Measurements from ENCODE around the gene ISY1.
"Not testable (repeated sequence)": the region's sequence is repeated elsewhere in the genome, so short reads cannot be mapped to it uniquely, and the experiment has no call there.

The ISY1 gene

DNA sequence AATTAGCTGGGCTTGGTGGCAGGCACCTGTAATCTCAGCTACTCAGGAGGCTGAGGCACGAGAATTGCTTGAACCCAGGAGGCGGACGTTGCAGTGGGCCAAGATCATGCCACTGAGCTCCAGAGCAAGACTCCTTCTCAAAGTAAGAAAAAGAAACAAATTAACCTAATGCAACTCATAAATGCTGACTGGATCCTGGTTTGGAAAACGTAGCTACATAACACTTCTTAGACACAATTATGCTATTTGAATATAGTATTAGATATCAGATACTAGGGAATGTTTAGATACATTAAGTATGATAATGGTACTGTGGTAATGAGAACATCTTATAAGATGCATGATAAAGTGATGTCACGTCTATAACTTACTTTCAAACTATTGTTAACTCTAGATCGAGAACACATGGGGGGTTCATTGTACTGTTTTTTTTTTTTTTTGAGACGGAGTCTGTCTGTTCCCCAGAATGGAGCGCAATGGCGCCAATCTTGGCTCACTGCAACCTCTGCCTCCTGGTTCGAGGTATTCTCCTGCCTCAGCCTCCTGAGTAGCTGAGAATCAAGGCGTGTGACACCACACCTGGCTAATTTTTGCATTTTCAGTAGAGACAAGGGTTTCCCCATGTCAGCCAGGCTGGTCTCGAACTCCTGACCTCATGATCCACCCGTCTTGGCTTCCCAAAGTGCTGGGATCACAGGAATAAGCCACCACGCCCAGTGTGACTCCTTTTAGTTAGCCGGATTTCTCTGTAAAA is 5.9 kb upstream of the ISY1 start:
- DNase-seq (ENCODE audit: low read depth in 2 of 2), result no peak

DNA sequence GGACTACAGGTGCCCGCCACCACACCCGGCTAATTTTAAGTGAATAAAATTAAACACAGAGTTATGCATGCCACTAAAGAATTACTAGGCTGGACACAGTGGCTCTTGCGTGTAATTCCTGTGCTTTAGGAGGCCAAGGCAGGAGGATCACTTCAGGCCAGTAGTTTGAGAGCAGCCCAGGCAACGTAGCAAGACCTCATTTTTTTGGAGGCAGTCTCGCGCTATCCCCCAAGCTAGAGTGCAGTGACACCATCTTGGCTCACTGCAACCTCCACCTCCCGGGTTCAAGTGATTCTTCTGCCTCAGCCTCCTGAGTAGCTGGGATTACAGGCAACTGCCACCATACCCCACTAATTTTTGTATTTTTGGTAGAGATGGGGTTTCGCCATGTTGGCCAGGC is 4.7 kb upstream of the ISY1 start:
- not testable (repeated sequence) for DNase-seq (ENCODE audit: low read depth in 2 of 2)

DNA sequence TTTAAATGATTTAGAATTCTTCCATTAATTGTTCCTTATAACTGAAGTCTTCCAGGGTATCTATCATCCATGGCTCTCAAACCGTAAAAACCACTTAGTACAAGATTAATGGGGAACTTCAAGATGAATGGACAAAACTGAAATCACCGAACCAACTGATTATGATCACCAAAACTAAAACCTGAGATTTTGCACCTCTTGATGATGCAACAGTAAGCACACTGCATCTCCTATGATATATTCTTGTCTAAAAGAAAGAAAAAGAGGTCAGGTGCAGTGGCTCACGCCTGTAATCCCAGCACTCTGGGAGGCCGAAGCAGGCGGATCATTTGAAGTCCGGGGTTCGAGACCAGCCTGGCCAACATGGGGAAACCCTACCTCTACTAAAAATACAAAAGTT is 3.6 kb upstream of the ISY1 start:
- no peak for DNase-seq (ENCODE audit: low read depth in 2 of 2)

- DNase-seq (ENCODE audit: low read depth in 2 of 2), result no peak
Measured at GRCh38 chr3:129162729-129163579, 2.1 kb upstream of the ISY1 start.

GRCh38 chr3:129161860-129162271 is 1.0 kb upstream of the ISY1 start:
- no peak for DNase-seq (ENCODE audit: low read depth in 2 of 2)

- DNase-seq (ENCODE audit: low read depth in 2 of 2), result no peak
Measured at GRCh38 chr3:129144786-129145185, 16.1 kb downstream of the ISY1 start.

DNA sequence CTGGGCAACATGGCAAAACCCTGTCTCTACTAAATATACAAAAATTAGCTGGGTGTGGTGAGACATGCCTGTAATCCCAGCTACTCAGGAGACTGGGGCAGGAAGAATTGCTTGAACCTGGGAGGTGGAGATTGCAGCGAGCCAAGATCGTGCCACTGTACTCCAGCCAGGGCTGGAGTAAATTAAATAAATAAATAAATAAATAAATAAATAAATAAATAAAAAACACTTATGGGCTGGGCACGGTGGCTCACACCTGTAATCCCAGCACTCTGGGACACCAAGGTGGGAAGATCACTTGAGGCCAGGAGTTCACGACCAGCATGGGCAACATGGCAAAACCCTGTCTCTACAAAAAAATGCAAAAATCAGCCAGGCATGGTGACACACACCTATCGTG is 19.9 kb downstream of the ISY1 start:
- DNase-seq (ENCODE audit: low read depth in 2 of 2), result not testable (repeated sequence)

DNA sequence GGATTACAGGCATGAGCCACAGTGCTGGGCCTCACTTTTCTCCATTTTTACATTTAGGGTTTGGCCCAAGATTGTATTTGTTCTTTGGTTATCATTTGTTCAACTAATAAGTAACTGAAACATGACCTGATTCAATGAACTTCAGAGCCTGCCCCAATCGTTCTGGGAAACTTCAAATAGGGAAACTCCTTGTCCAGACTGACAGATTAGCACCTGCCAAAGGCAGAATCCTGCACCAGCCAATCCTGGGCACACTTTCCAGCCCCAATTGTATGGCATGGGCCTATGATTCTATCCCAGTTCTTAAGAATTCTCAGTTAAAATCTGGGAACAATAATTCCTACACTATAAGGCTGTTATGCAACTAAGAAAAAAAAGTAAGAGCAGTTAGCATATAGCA is 21.0 kb downstream of the ISY1 start:
- no peak for DNase-seq (ENCODE audit: low read depth in 2 of 2)

DNA sequence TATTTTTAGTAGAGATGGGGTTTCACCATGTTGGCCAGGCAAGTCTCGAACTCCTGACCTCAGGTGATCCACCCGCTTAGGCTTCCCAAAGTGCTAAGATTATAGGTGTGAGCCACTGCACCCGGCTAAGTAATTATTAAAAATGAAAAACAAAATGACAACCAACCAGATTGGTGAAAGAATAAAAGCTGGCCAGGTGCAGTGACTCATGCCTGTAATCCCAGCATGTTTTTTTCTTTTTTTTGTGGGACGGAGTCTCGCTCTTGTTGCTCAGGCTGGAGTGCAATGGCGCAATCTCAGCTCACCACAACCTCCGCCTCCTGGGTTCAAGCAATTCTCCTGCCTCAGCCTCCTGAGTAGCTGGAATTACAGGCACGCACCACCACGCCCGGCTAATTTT is 24.6 kb downstream of the ISY1 start:
- not testable (repeated sequence) for DNase-seq (ENCODE audit: low read depth in 2 of 2)

DNA sequence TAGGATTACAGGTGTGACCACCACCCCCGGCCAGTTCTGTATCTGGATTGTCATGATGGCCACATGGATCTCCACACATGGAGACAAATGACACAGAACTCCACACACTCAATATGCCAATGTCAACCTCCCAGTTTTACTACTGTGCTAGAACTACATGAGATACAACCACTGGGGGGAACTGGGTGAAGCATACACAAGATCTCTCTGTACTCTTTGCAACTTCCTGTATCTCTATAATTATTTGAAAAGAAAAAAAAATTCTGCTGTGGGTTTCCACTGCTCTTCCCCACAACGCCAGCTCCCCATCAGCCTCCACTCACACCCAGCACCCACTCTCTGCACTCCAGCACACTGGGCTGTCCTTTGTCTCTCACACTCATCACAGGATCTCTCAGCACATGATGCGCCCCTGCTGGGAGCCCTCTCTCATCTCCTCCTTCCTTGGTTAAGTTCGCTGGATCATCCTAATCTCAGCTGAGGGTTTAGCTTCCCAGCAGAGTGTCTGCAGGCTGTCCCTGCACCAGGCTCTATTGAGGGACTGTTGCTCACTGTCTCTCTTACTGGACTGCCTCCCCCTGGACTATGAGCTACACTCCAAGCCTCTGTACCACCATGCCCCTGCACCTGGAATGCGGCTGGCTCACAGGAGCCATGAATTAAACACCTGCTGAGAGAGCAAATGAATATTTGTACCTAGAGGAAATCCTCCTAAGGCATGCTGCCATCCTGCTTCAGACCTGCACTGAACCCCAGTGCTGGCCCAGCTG is 28.6 kb downstream of the ISY1 start:
- DNase-seq (ENCODE audit: low read depth in 2 of 2), result no peak

GRCh38 chr3:129131465-129132088 is 29.3 kb downstream of the ISY1 start:
- no peak for DNase-seq (ENCODE audit: low read depth in 2 of 2)

DNA sequence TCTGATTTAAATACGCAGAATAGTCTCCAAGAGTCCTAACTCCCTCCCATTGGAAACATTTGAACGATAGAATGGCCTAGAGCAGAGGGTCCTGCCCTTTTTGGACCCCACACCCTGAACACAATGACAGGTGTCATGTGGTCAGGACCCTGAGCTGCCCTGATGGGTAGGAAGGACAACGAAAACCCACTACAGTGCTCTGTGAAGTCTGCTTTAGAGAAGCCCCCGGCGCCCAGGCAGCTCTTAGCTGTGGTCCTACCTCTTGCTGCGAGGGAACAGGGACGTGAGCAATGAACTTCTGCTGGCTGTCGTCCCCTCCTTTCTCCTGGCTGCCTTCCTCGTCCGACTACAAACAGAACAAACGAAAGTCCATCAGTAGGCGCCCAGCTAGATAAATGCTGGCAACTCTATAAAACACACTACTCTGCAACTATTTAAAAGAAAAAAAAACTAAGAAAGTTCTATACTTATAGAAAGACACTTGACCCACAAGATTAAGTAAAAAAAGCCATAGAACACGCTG is 30.5 kb downstream of the ISY1 start:
- DNase-seq (ENCODE audit: low read depth in 2 of 2), result no peak

- DNase-seq (ENCODE audit: low read depth in 2 of 2), result no peak
Measured at GRCh38 chr3:129128357-129129155, 32.3 kb downstream of the ISY1 start.

DNA sequence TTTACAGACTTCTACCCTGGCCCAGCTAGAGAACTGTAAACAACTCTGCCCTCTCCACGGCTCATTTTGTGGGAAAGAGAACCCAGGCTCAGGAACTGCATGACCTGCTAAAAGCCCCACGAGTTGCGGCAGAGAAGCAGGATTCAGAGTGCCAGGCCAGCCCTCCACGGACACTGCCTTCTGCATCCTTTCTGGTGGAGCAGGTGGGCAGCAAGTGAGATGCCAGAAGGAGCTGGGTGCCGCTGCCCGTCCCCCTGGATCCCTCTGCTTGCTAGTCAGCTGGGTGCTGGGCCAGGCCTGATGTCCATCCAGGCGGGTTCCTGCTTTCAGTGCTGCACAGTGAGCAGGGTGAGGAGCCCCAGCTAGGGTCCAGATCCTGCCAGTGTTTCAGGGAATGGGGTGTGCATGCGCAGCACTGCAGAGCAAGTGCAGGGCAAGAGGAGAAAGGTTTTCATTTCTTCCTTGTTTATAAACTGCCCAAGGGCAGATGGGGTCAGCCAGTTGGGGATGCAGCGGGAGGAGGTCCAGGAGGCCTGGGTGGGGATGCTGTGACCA is 34.1 kb downstream of the ISY1 start:
- DNase-seq (ENCODE audit: low read depth in 2 of 2), result no peak

GRCh38 chr3:129123314-129124060 is 37.4 kb downstream of the ISY1 start:
- no peak for DNase-seq (ENCODE audit: low read depth in 2 of 2)

GRCh38 chr3:129122412-129123011 is 38.4 kb downstream of the ISY1 start:
- no peak for DNase-seq (ENCODE audit: low read depth in 2 of 2)

- peak; percentile 79 to 83 for DNase-seq (ENCODE audit: low read depth in 2 of 2)
Measured at GRCh38 chr3:129121792-129122411, 39.0 kb downstream of the ISY1 start, which contains the start of gene RAB43. Gene RAB43, minus strand, starts transcription at chr3:129121804. Its CDS starts 315 bp downstream, at chr3:129121489.

- DNase-seq (ENCODE audit: low read depth in 2 of 2), result peak; percentile 23 to 31
Measured at GRCh38 chr3:129121016-129121791, 39.7 kb downstream of the ISY1 start.
